T-helper 1 cell treated with Interleukin-12 subunit alpha and Interleukin-12 subunit beta and Interleukin-4 antibody, amounts not matched to agents 30 μg/mL and 1 μg/mL, for 36 hours (primary cell): Measurements from ENCODE around the gene RND2.
A peak's percentile ranks its signal among the peaks of the same experiment; 100 is the strongest.
"Not testable (repeated sequence)": the region's sequence is repeated elsewhere in the genome, so short reads cannot be mapped to it uniquely, and the experiment has no call there.

Experiments used
- H3K27ac Mint-ChIP-seq: one replicate; pipeline ENCODE4 v1.8.0; 2021; ENCODE audit warnings: mild to moderate bottlenecking, mixed read lengths
- H3K27me3 Mint-ChIP-seq: one replicate; pipeline ENCODE4 v1.8.0; 2021; ENCODE audit warnings: low read depth, mixed read lengths
- H3K36me3 Mint-ChIP-seq: one replicate; pipeline ENCODE4 v1.8.0; 2021; ENCODE audit warnings: low read depth, mixed read lengths
- H3K4me1 Mint-ChIP-seq: one replicate; pipeline ENCODE4 v1.8.0; 2021; ENCODE audit warnings: low read depth, mixed read lengths
- H3K4me3 Mint-ChIP-seq: one replicate; pipeline ENCODE4 v1.8.0; 2021; ENCODE audit warnings: mild to moderate bottlenecking, moderate library complexity, mixed read lengths
- H3K9me3 Mint-ChIP-seq: one replicate; pipeline ENCODE4 v1.8.0; 2021; ENCODE audit warnings: mixed read lengths

Gene RND2

GRCh38 chr17:43024407-43025289 lies at the start of gene RND2:
RND2 (plus strand) TSS chr17:43025231; CDS start chr17:43025348, 117 bp downstream.
- Mint-ChIP-seq H3K36me3 (no peaks in the 10 kb centered on the region), H3K4me3 (peak within 1 kb of the TSS; percentile 86), H3K27me3 (peaks cover 12% of the 10 kb centered on the region), H3K27ac (peak within 1 kb of the TSS; percentile 67), H3K4me1 (peaks cover 8% of the 10 kb centered on the region), H3K9me3 (no peaks in the 10 kb centered on the region)

- Mint-ChIP-seq H3K27ac (peak overlapping the region; percentile 10), H3K4me3 (no peak overlapping the region)
Measured at GRCh38 chr17:42975265-42975664, 49.8 kb upstream of the RND2 start.

GRCh38 chr17:42975701-42976100 lies 49.3 kb upstream of the RND2 start:
- not testable (repeated sequence) for H3K4me3 Mint-ChIP-seq, H3K9me3 Mint-ChIP-seq, H3K36me3 Mint-ChIP-seq, H3K27ac Mint-ChIP-seq, H3K27me3 Mint-ChIP-seq
- H3K4me1 Mint-ChIP-seq: peaks cover 13% of the 10 kb centered on the region

More at GRCh38 chr17:42975265-42975664, 49.8 kb upstream of the RND2 start:
- Mint-ChIP-seq H3K27me3 (no peaks in the 10 kb centered on the region), H3K36me3 (peaks cover under 1% of the 10 kb centered on the region), H3K4me1 (peaks cover 11% of the 10 kb centered on the region), H3K9me3 (no peaks in the 10 kb centered on the region)

- H3K4me1 Mint-ChIP-seq: peaks cover 21% of the 10 kb centered on the region
- H3K27me3 Mint-ChIP-seq: no peaks in the 10 kb centered on the region
- H3K27ac Mint-ChIP-seq: peak within 1 kb of the TSS; percentile 97
- H3K9me3 Mint-ChIP-seq: no peaks in the 10 kb centered on the region
- peaks cover 12% of the 10 kb centered on the region for H3K36me3 Mint-ChIP-seq
- peak within 1 kb of the TSS; percentile 96 for H3K4me3 Mint-ChIP-seq
Measured at GRCh38 chr17:42979511-42980273, 45.3 kb upstream of the RND2 start, which contains the start of gene PTGES3L. PTGES3L (minus strand) TSS chr17:42980080; CDS start chr17:42980053, 27 bp downstream.

GRCh38 chr17:42980274-42980765 lies 44.7 kb upstream of the RND2 start, which contains the start of gene RUNDC1:
RUNDC1 (plus strand) TSS chr17:42980565; CDS start chr17:42980577, 12 bp downstream.
- no peaks in the 10 kb centered on the region for H3K9me3 Mint-ChIP-seq
- H3K27me3 Mint-ChIP-seq: no peaks in the 10 kb centered on the region
- H3K27ac Mint-ChIP-seq: peak within 1 kb of the TSS; percentile 97
- H3K36me3 Mint-ChIP-seq: peaks cover 15% of the 10 kb centered on the region
- peak within 1 kb of the TSS; percentile 96 for H3K4me3 Mint-ChIP-seq
- peaks cover 22% of the 10 kb centered on the region for H3K4me1 Mint-ChIP-seq

GRCh38 chr17:42980766-42981397 lies 44.1 kb upstream of the RND2 start:
- Mint-ChIP-seq H3K27me3 (no peaks in the 10 kb centered on the region), H3K4me1 (peaks cover 25% of the 10 kb centered on the region), H3K9me3 (no peaks in the 10 kb centered on the region), H3K4me3 (peak overlapping the region; percentile 94), H3K36me3 (peaks cover 16% of the 10 kb centered on the region), H3K27ac (peak overlapping the region; percentile 88)

GRCh38 chr17:42982266-42982665 lies 42.8 kb upstream of the RND2 start:
- no peaks in the 10 kb centered on the region for H3K27me3 Mint-ChIP-seq
- H3K4me1 Mint-ChIP-seq: peaks cover 25% of the 10 kb centered on the region
- peaks cover 17% of the 10 kb centered on the region for H3K36me3 Mint-ChIP-seq
- no peaks in the 10 kb centered on the region for H3K9me3 Mint-ChIP-seq
- peak overlapping the region; percentile 43 for H3K27ac Mint-ChIP-seq
- H3K4me3 Mint-ChIP-seq: peak overlapping the region; percentile 94

- peaks cover 34% of the 10 kb centered on the region for H3K36me3 Mint-ChIP-seq
- no peaks in the 10 kb centered on the region for H3K9me3 Mint-ChIP-seq
- H3K27ac Mint-ChIP-seq: no peak overlapping the region
- H3K4me1 Mint-ChIP-seq: peaks cover 18% of the 10 kb centered on the region
- no peaks in the 10 kb centered on the region for H3K27me3 Mint-ChIP-seq
- no peak overlapping the region for H3K4me3 Mint-ChIP-seq
Measured at GRCh38 chr17:42985225-42985624, 39.8 kb upstream of the RND2 start.

GRCh38 chr17:42989141-42989540 lies 35.9 kb upstream of the RND2 start:
- no peak overlapping the region for H3K4me3 Mint-ChIP-seq
- H3K27me3 Mint-ChIP-seq: no peaks in the 10 kb centered on the region
- H3K27ac Mint-ChIP-seq: no peak overlapping the region
- no peaks in the 10 kb centered on the region for H3K9me3 Mint-ChIP-seq
- H3K4me1 Mint-ChIP-seq: peaks cover 7% of the 10 kb centered on the region
- peaks cover 38% of the 10 kb centered on the region for H3K36me3 Mint-ChIP-seq

GRCh38 chr17:42989726-42990652 lies 35.0 kb upstream of the RND2 start:
- peaks cover 7% of the 10 kb centered on the region for H3K4me1 Mint-ChIP-seq
- no peaks in the 10 kb centered on the region for H3K9me3 Mint-ChIP-seq
- no peak overlapping the region for H3K27ac Mint-ChIP-seq
- H3K4me3 Mint-ChIP-seq: no peak overlapping the region
- H3K27me3 Mint-ChIP-seq: no peaks in the 10 kb centered on the region
- peaks cover 39% of the 10 kb centered on the region for H3K36me3 Mint-ChIP-seq

GRCh38 chr17:42991471-42991870 lies 33.6 kb upstream of the RND2 start:
- H3K4me3 Mint-ChIP-seq: no peak overlapping the region
- no peaks in the 10 kb centered on the region for H3K27me3 Mint-ChIP-seq
- no peaks in the 10 kb centered on the region for H3K4me1 Mint-ChIP-seq
- no peaks in the 10 kb centered on the region for H3K9me3 Mint-ChIP-seq
- H3K36me3 Mint-ChIP-seq: peaks cover 34% of the 10 kb centered on the region
- H3K27ac Mint-ChIP-seq: no peak overlapping the region

- Mint-ChIP-seq H3K27me3 (no peaks in the 10 kb centered on the region), H3K36me3 (peaks cover 33% of the 10 kb centered on the region), H3K9me3 (no peaks in the 10 kb centered on the region), H3K27ac (no peak overlapping the region), H3K4me3 (no peak overlapping the region), H3K4me1 (peaks cover 4% of the 10 kb centered on the region)
Measured at GRCh38 chr17:42992872-42993271, 32.2 kb upstream of the RND2 start.

GRCh38 chr17:42993913-42994312 lies 31.1 kb upstream of the RND2 start:
- not testable (repeated sequence) for H3K4me3 Mint-ChIP-seq, H3K27me3 Mint-ChIP-seq, H3K27ac Mint-ChIP-seq, H3K4me1 Mint-ChIP-seq, H3K9me3 Mint-ChIP-seq
- peaks cover 29% of the 10 kb centered on the region for H3K36me3 Mint-ChIP-seq
